Omental fat pad (tissue), 4 donors: Measurements from ENCODE around the gene TMEM37. TPM values are rescaled to one million over a fixed set of nuclear protein-coding genes. Genes with fewer than 3 reads are reported as not detected.

ENCODE experiments used
- ATAC-seq: fragments of 150-250 bp; one replicate; pipeline ENCODE4 v1.9.1; 2016; ENCODE audit warnings: mild to moderate bottlenecking, moderate library complexity; ENCODE audit not compliant: low FRiP score
- DNase-seq: peaks from one replicate; pipeline ENCODE4 v3.0.0-alpha.2; 2019; ENCODE audit warnings: low spot score
- CTCF ChIP-seq, 3 donors: fragments of 450-650 bp; IDR thresholded peaks; one replicate each; pipeline ENCODE4 v1.5.1; 2016 to 2017; ENCODE audit warnings: antibody characterized with exemption in 3 of 3, mild to moderate bottlenecking in 3 of 3, moderate library complexity in 2 of 3
- total RNA-seq, 4 donors: library from RNA; depleted of rRNA; stranded (reverse); fragments of >200 nt; gene quantifications; one replicate each; pipeline ENCODE4 v1.1.0, GENCODE V29; 2016

TMEM37 gene
- total RNA-seq, 4 donors from 2014 or later: 11.3 to 27.8 (median 25.9) TPM

GRCh38 chr2:119466373-119466772, 34.7 kb downstream of the TMEM37 start:
- DNase-seq: no peak
- no peak for ATAC-seq
- no peak for TF ChIP-seq CTCF (IDR thresholded peaks at IDR 0.05)

DNA sequence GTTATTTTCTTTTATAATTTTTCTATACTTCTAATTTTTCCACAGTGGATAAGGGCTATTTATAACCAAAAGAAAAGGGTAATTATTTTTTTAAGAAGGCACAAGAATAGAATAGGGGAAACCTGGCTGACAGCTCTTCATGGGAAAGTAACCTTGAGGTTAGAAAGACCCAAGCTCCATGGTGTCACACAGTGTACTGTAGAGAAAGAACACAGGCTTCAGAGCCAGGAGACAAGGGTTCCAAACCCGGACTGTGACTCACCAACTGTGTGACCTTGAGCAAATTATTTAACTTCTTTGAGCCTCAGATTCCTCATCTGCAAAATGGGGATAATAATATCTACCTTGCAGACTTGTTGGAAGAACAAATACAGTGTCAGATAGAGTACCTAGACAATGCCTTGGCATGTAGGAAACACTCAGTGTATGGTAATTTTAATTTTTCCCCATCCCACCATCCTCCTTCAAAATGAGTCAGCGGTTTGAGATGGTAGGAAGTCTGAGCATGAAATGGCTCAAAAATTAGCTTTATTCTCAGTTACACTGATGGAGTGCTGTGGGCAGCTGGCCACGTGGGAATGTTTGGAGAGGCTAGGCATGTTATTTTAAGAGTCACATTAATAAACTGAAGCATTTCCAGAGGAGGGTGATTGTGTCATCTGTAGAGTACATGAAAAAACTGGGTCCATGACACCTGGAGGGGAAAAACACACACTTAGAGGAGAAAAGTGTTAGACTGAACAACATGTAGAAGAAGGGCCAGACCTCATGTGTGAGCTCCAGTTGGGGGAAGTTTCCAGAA, 36.7 kb downstream of the TMEM37 start:
- DNase-seq (no peak), ATAC-seq (no peak)
- no peak for TF ChIP-seq CTCF (IDR thresholded peaks at IDR 0.05)

DNA sequence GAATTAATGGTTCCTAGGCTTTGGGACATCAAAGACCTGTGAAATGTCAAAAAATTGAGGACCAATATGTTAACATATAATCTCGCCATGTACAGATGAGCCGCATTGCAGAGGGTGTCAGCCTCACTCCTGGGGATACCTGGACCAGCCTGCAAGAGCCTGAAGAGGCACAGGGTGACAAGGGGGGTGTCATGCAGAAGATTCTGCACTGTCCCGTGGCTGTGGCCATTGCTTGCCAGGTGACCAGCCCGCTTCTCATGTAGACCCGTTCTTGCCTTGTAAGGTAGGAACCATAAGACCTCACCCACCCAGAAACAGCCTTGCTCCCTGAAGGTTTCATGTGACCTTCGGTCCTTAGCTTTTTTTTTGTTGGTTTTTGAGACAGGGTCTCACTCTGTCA, 37.5 kb downstream of the TMEM37 start:
- TF ChIP-seq CTCF (IDR thresholded peaks at IDR 0.05): no peak
- no peak for DNase-seq
- ATAC-seq: no peak

- ATAC-seq (no peak), DNase-seq (no peak)
- TF ChIP-seq CTCF (IDR thresholded peaks at IDR 0.05): no peak
Observed at GRCh38 chr2:119469661-119470297, 38.1 kb downstream of the TMEM37 start.

- ATAC-seq (no peak), DNase-seq (no peak)
- no peak for TF ChIP-seq CTCF (IDR thresholded peaks at IDR 0.05)
Observed at GRCh38 chr2:119472749-119473148, 41.1 kb downstream of the TMEM37 start.

- no peak for TF ChIP-seq CTCF (IDR thresholded peaks at IDR 0.05)
- ATAC-seq: no peak
- no peak for DNase-seq
Observed at GRCh38 chr2:119473621-119474370, 42.1 kb downstream of the TMEM37 start.
